ENCODE measurements around the gene THOC7. TPM values are rescaled to one million over a fixed set of nuclear protein-coding genes. Genes with fewer than 3 reads are reported as not detected.

The THOC7 gene
- total RNA-seq, 4 donors from 2014 or later, result 25.4 to 86.2 (median 52.0) TPM

DNA sequence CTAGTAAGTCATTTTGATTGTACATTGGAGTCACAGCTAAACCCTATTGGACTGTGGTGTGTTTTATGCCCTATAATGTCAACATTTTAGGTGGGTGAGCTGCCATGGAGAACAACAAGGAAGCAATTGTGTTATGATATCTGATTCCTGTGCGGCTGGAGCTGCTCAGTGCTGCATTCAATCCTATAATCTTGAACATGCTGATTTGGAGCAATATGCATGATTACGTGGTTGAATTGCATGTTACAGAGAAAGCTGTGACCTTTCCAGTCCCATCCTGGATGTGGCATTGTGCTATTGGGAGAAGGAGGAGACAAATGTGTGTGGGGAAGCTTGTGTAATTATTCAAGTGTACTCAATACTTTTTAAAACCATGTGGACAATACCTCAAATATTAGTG is 64.7 kb downstream of the THOC7 start:
- TF ChIP-seq, protein P1, sequence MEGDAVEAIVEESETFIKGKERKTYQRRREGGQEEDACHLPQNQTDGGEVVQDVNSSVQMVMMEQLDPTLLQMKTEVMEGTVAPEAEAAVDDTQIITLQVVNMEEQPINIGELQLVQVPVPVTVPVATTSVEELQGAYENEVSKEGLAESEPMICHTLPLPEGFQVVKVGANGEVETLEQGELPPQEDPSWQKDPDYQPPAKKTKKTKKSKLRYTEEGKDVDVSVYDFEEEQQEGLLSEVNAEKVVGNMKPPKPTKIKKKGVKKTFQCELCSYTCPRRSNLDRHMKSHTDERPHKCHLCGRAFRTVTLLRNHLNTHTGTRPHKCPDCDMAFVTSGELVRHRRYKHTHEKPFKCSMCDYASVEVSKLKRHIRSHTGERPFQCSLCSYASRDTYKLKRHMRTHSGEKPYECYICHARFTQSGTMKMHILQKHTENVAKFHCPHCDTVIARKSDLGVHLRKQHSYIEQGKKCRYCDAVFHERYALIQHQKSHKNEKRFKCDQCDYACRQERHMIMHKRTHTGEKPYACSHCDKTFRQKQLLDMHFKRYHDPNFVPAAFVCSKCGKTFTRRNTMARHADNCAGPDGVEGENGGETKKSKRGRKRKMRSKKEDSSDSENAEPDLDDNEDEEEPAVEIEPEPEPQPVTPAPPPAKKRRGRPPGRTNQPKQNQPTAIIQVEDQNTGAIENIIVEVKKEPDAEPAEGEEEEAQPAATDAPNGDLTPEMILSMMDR (IDR thresholded peaks at IDR 0.05), result no peak
- no peak for TF ChIP-seq POLR2A (IDR thresholded peaks at IDR 0.05)

DNA sequence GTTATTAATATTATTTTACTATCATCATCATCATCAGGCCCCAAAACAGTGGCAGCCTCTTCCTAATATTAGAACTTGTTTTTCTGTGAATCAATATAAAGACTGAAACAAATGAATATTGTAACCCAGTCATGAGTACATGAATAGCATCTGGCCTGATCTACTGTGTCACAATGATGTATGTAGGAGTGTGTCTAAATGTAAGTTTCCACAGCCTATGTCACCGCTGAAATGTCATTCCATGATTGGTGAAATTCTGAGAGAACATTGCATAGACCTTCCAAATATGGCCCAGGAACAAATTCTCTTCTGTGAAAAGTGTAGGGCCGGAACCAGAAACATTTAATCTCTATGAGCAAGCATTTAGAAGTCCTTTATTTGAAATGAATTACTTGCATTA is 65.1 kb downstream of the THOC7 start:
- no peaks in the 10 kb centered on the region for H3K27me3 ChIP-seq
- H3K4me3 ChIP-seq, result no peak overlapping the region
- no peak for TF ChIP-seq POLR2A (IDR thresholded peaks at IDR 0.05)
- TF ChIP-seq, protein P1 (IDR thresholded peaks at IDR 0.05), result no peak
- no peaks in the 10 kb centered on the region for H3K9me3 ChIP-seq
- no peaks in the 10 kb centered on the region for H3K4me1 ChIP-seq
- no peak overlapping the region for H3K27ac ChIP-seq
- H3K36me3 ChIP-seq, result no peaks in the 10 kb centered on the region
- intact Hi-C loops (cut with DNase I; ENCODE audit: low total_unique reads), result no loop called here
- no peak for DNase-seq

More for the DNA sequence above, 64.7 kb downstream of the THOC7 start:
- Histone ChIP-seq H3K27ac (no peak overlapping the region), H3K4me1 (no peaks in the 10 kb centered on the region), H3K9me3 (no peaks in the 10 kb centered on the region), H3K4me3 (no peak overlapping the region), H3K27me3 (no peaks in the 10 kb centered on the region), H3K36me3 (no peaks in the 10 kb centered on the region)
- intact Hi-C loops (cut with DNase I; ENCODE audit: low total_unique reads), result no loop called here
- DNase-seq, result no peak

DNA sequence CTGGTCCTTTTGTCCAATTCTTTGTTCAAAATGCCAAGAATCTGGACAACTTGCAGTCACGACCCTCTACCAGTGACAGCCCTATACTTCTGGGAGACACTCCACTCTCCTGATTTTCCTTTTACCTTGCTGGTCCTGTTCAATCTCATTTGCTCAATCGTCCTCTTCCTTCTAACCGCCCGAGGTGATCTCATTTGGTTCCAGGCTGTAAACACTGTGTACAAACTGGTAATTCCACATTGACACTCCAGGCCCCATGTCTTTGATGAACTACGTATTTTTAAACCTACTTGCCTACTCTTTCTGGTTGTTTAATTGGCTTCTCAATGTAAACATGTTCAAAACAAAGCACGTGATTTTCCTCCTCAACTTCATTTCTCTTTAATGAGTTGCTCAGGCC is 68.2 kb downstream of the THOC7 start:
- intact Hi-C loops (cut with DNase I; ENCODE audit: low total_unique reads), result no loop called here
- DNase-seq, result no peak
- no peaks in the 10 kb centered on the region for H3K9me3 ChIP-seq
- no peak for TF ChIP-seq POLR2A (IDR thresholded peaks at IDR 0.05)
- TF ChIP-seq, protein P1 (IDR thresholded peaks at IDR 0.05), result no peak
- no peaks in the 10 kb centered on the region for H3K4me1 ChIP-seq
- H3K27ac ChIP-seq, result no peak overlapping the region
- H3K36me3 ChIP-seq, result no peaks in the 10 kb centered on the region
- H3K27me3 ChIP-seq, result no peaks in the 10 kb centered on the region
- H3K4me3 ChIP-seq, result no peak overlapping the region

DNA sequence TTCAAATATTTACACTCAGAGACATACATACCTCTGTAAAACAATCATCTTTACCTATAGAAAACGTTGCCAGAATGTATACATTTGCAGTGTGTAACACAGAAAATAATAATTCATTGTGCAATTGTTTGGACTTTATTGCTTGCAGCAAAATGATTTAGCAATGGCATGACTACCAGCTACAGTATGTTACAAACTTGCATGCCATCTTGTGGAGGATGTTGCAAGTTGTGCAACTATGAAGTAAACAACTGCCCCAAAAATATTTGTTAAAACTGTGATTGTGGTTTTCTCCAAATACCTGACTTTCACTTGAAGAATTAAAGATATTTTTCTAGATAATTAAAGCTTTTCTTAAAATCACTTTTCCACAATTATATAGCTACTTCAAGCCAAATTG is 71.6 kb downstream of the THOC7 start:
- no peak overlapping the region for H3K4me3 ChIP-seq
- no peaks in the 10 kb centered on the region for H3K9me3 ChIP-seq
- H3K36me3 ChIP-seq, result no peaks in the 10 kb centered on the region
- no peaks in the 10 kb centered on the region for H3K4me1 ChIP-seq
- no peaks in the 10 kb centered on the region for H3K27me3 ChIP-seq
- intact Hi-C loops (cut with DNase I; ENCODE audit: low total_unique reads), result no loop called here
- no peak for DNase-seq
- no peak overlapping the region for H3K27ac ChIP-seq
- TF ChIP-seq POLR2A (IDR thresholded peaks at IDR 0.05), result no peak
- TF ChIP-seq, protein P1 (IDR thresholded peaks at IDR 0.05), result peak in 1 of 4 experiments; percentile 10

Small RNAs within 50 kb of the gene (small RNA-seq; reads per million reads assigned to genes)
- not detected for gene SCAANT1

Other genes with a start within 250 kb of the THOC7 start
- 1 to 10 TPM in 1 of 4 donors, under 1 TPM in 1, not detected in 2; 0.30 to 5.4 TPM for gene SNTN, start 211.1 kb downstream of the THOC7 start, total RNA-seq
- not detected for gene C3orf49, start 44.5 kb downstream of the THOC7 start, total RNA-seq
- gene ATXN7, start 62 bp upstream of the THOC7 start, total RNA-seq, result 10 to 100 TPM in 2 of 4 donors, 1 to 10 TPM in 2; 3.3 to 42.5 (median 17.9) TPM
- not detected for gene SCAANT1, start 48.6 kb upstream of the THOC7 start, total RNA-seq
- 10 to 100 TPM; 49.2 to 72.1 (median 65.0) TPM for gene PSMD6, start 159.7 kb upstream of the THOC7 start, total RNA-seq